ENCODE measurements around the gene RPS27A. TPM values are rescaled to one million over a fixed set of nuclear protein-coding genes. Genes with fewer than 3 reads are reported as not detected.

Gene RPS27A
- total and polyA plus RNA-seq, 10 of the 15 experiments (the other 5 are each of a cell fraction or from before 2014, with no cell fraction given), result 1,460 to 4,705 (median 1,996) TPM

GRCh38 chr2:55277310-55277709 is 44.8 kb downstream of the RPS27A start:
- CTCF ChIA-PET, result no interaction called here
- TF ChIP-seq CHD4 (IDR thresholded peaks at IDR 0.05), result no peak
- no peak for TF ChIP-seq CHD2 (IDR thresholded peaks at IDR 0.05; ENCODE audit: borderline replicate concordance, low read depth, low read length)
- no peak for TF ChIP-seq NKRF (conservative IDR thresholded peaks at IDR 0.05)
- no peak for TF ChIP-seq RFX5 (IDR thresholded peaks at IDR 0.05; ENCODE audit: low read depth, low read length)
- TF ChIP-seq TARDBP (IDR thresholded peaks at IDR 0.05; ENCODE audit: borderline replicate concordance), result no peak
- TF ChIP-seq HSF1 (IDR thresholded peaks at IDR 0.05; ENCODE audit: low read depth, low read length), result no peak
- no peak for TF ChIP-seq MTA2 (IDR thresholded peaks at IDR 0.05; ENCODE audit: low read depth)
- no peak for TF ChIP-seq ZBED1 (IDR thresholded peaks at IDR 0.05; ENCODE audit: borderline replicate concordance)
- TF ChIP-seq POLR2A (IDR thresholded peaks at IDR 0.05; ENCODE audit: low read depth, low read length), result no peak
- TF ChIP-seq PRDM15 (CRISPR knock-in tag; IDR thresholded peaks at IDR 0.05), result no peak
- TF ChIP-seq SKIL (IDR thresholded peaks at IDR 0.05; ENCODE audit: low read depth, poor library complexity, severe bottlenecking), result no peak
- no peak for TF ChIP-seq LARP7 (IDR thresholded peaks at IDR 0.05)
- TF ChIP-seq GABPA (IDR thresholded peaks at IDR 0.05; ENCODE audit: low read depth), result no peak
- TF ChIP-seq CHD1 (IDR thresholded peaks at IDR 0.05; ENCODE audit: low read depth, low read length), result no peak
- no peak for TF ChIP-seq KLF5 (IDR thresholded peaks at IDR 0.05; ENCODE audit: partially characterized antibody)
- TF ChIP-seq NFXL1 (IDR thresholded peaks at IDR 0.05; ENCODE audit: borderline replicate concordance), result no peak
- no peak for TF ChIP-seq RAD21 (IDR thresholded peaks at IDR 0.05; ENCODE audit: insufficient read depth, low read depth, low read length)
- no peak for TF ChIP-seq RB1 (IDR thresholded peaks at IDR 0.05; ENCODE audit: borderline replicate concordance)

More at GRCh38 chr2:55277310-55277709, 44.8 kb downstream of the RPS27A start:
- no peaks in the 10 kb centered on the region for H3K4me1 ChIP-seq (ENCODE audit: control insufficient read depth, insufficient read depth, low read length)
- SMC1A ChIA-PET (ENCODE audit: uncharacterized antibody, unreplicated experiment), result no interaction called here
- H3K36me3 ChIP-seq (ENCODE audit: control insufficient read depth in 2 of 2, insufficient read depth in 2 of 2, low read length in 1 of 2), result no peaks in the 10 kb centered on the region
- H3K9me3 ChIP-seq (replicated peaks; ENCODE audit: control insufficient read depth, insufficient read depth, low read length), result no peaks in the 10 kb centered on the region
- FAIRE-seq (no peak), ATAC-seq (no peak), DNase-seq (ENCODE audit: low read depth, low spot score) (no peak)
- no peak overlapping the region for H3K9ac ChIP-seq (ENCODE audit: control insufficient read depth, insufficient read depth, low read length)
- in situ Hi-C loops (cut with MboI) (no loop called here), intact Hi-C loops (cut with micrococcal nuclease; ENCODE audit: unreplicated experiment) (no loop called here)
- no peak overlapping the region for H2AFZ ChIP-seq (ENCODE audit: control insufficient read depth, low read depth, low read length)
- no peaks in the 10 kb centered on the region for H4K20me1 ChIP-seq (ENCODE audit: control insufficient read depth, insufficient read depth)
- H3K4me2 ChIP-seq (ENCODE audit: control insufficient read depth, insufficient read depth), result no peak overlapping the region
- H3K27me3 ChIP-seq (replicated peaks in 1 of 2; ENCODE audit: control insufficient read depth in 2 of 2, insufficient read depth in 2 of 2, low read length in 1 of 2), result no peaks in the 10 kb centered on the region
- no peak overlapping the region for H3K27ac ChIP-seq (ENCODE audit: control insufficient read depth, insufficient read depth)
- POLR2A ChIA-PET, result no interaction called here
- no peak overlapping the region for H3K4me3 ChIP-seq
- WGBS (ENCODE audit: insufficient coverage, insufficient replicate concordance, low lambda C conversion rate, missing lambda C conversion rate), result 62% methylated on average over 3 of the region's 3 CpGs
- peaks cover 6% of the 10 kb centered on the region for H3K79me2 ChIP-seq (ENCODE audit: control insufficient read depth, insufficient read depth, low read length)
- no TSS peak for BruUV-seq (replicated peaks)
- RAD21 ChIA-PET (ENCODE audit: unreplicated experiment), result no interaction called here

Data from GM12878 (cell line).